Mesenteric fat pad (tissue), 1 donor: ENCODE measurements around the gene SUPV3L1. TPM values are rescaled to one million over a fixed set of nuclear protein-coding genes. Genes with fewer than 3 reads are reported as not detected.

Experiments
- DNase-seq: peaks from one replicate; pipeline ENCODE4 v3.0.0-alpha.2; 2020; ENCODE audit warnings: low spot score
- total RNA-seq: library from RNA; stranded (reverse); fragmentation: NEBNext Ultra II Directional; extraction: Animal tissue kit (Norgen Biotek cat#: 25700); gene quantifications from one replicate; pipeline ENCODE4 v1.2.1, GENCODE V29; 2021
- donor health status: DM: yes; HTN: yes; CAD: no.

Gene SUPV3L1
- total RNA-seq, 1 donor from 2014 or later: 27.0 TPM

DNA sequence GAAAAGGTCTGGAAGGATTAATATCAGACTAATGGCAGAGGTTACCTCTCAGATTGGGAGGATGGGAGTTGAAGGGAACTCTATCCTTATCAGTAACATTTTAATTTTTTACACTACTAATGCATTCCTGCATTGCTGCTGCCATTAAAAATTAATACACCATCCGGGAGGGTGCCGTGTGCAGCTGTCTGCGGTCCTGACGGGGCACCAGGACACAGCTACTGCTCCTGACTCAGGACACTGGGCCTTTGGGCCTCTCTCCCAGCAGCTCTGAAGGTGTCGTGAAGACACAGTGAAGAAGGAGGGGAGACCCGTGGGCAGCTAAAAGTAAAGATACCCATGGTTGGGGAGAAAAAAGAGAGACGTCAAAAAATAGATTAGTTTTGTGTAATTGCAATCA is 74.8 kb downstream of the SUPV3L1 start:
- DNase-seq: peak; percentile 2

Other genes with a start within 250 kb of the SUPV3L1 start
- gene DDX21, start 224.1 kb upstream of the SUPV3L1 start, total RNA-seq: 110 TPM
- gene KIFBP, start 191.4 kb upstream of the SUPV3L1 start, total RNA-seq: 34.7 TPM
- gene SRGN, start 92.1 kb upstream of the SUPV3L1 start, total RNA-seq: 404 TPM
- 63.0 TPM for gene VPS26A, start 56.1 kb upstream of the SUPV3L1 start, total RNA-seq
- 0.10 TPM for gene HKDC1, start 40.1 kb downstream of the SUPV3L1 start, total RNA-seq
- gene HK1, start 98.3 kb downstream of the SUPV3L1 start, total RNA-seq: 109 TPM
- gene TACR2, start 236.7 kb downstream of the SUPV3L1 start, total RNA-seq: 0.61 TPM